Astrocyte (in vitro differentiated cells and primary cell): Measurements from ENCODE around the gene UCHL1. TPM values are rescaled to one million over a fixed set of nuclear protein-coding genes. Genes with fewer than 3 reads are reported as not detected.

Experiments used
- DNase-seq: peaks from one replicate; pipeline ENCODE4 v3.0.0-alpha.2; 2010; ENCODE audit warnings: low read depth
- FAIRE-seq: peaks from 2 replicates; lab custom pipeline; 2011; peaks lifted over from hg19 to GRCh38; lab: Jason Lieb, UNC
- H2AFZ ChIP-seq: 2 replicates; pipeline ENCODE4 v1.6.0; 2012; ENCODE audit warnings: low read depth, low read length, inconsistent platforms
- H3K27ac ChIP-seq: 2 replicates; pipeline ENCODE4 v1.5.1; 2011; ENCODE audit warnings: low read depth, low read length, inconsistent platforms
- H3K27me3 ChIP-seq: 2 replicates; pipeline ENCODE4 v1.6.0; 2011; ENCODE audit warnings: low read length, inconsistent platforms; ENCODE audit not compliant: insufficient read depth
- H3K36me3 ChIP-seq: 2 replicates; pipeline ENCODE4 v1.5.1; 2011; ENCODE audit warnings: low read length, inconsistent platforms; ENCODE audit not compliant: insufficient read depth
- H3K4me1 ChIP-seq: 2 replicates; pipeline ENCODE4 v1.5.1; 2011; ENCODE audit warnings: low read length, inconsistent platforms; ENCODE audit not compliant: insufficient read depth
- H3K4me2 ChIP-seq: 2 replicates; pipeline ENCODE4 v1.6.0; 2012; ENCODE audit warnings: low read length, inconsistent platforms
- H3K4me3 ChIP-seq: 2 replicates; pipeline ENCODE4 v1.5.1; 2011; ENCODE audit warnings: low read depth, mild to moderate bottlenecking, low read length, inconsistent platforms; ENCODE audit not compliant: insufficient read depth
- H3K79me2 ChIP-seq: 2 replicates; pipeline ENCODE4 v1.6.0; 2012; ENCODE audit warnings: mild to moderate bottlenecking, low read length, inconsistent platforms; ENCODE audit not compliant: insufficient read depth
- H3K9ac ChIP-seq: 2 replicates; pipeline ENCODE4 v1.6.0; 2012; ENCODE audit warnings: mild to moderate bottlenecking, low read length, inconsistent platforms
- H3K9me3 ChIP-seq: 2 replicates; pipeline ENCODE4 v1.5.1; 2012; ENCODE audit warnings: low read depth, mild to moderate bottlenecking, low read length, inconsistent platforms; ENCODE audit not compliant: insufficient read depth
- H4K20me1 ChIP-seq: 2 replicates; pipeline ENCODE4 v1.6.0; 2012; ENCODE audit warnings: low read length, inconsistent platforms; ENCODE audit not compliant: insufficient read depth
- H3K27ac Mint-ChIP-seq: one replicate; pipeline ENCODE4 v1.8.0; 2021; ENCODE audit warnings: mild to moderate bottlenecking, mixed read lengths; ENCODE audit not compliant: unreplicated experiment
- H3K27me3 Mint-ChIP-seq: one replicate; pipeline ENCODE4 v1.8.0; 2021; ENCODE audit warnings: low read depth, mixed read lengths; ENCODE audit not compliant: unreplicated experiment
- H3K36me3 Mint-ChIP-seq: one replicate; pipeline ENCODE4 v1.8.0; 2021; ENCODE audit warnings: low read depth, mixed read lengths; ENCODE audit not compliant: unreplicated experiment
- H3K4me1 Mint-ChIP-seq: one replicate; pipeline ENCODE4 v1.8.0; 2021; ENCODE audit warnings: low read depth, mixed read lengths; ENCODE audit not compliant: unreplicated experiment
- H3K4me3 Mint-ChIP-seq: one replicate; pipeline ENCODE4 v1.8.0; 2021; ENCODE audit warnings: mild to moderate bottlenecking, moderate library complexity, mixed read lengths; ENCODE audit not compliant: unreplicated experiment
- H3K9me3 Mint-ChIP-seq: one replicate; pipeline ENCODE4 v1.8.0; 2021; ENCODE audit warnings: mild to moderate bottlenecking, mixed read lengths; ENCODE audit not compliant: unreplicated experiment
- CTCF ChIP-seq: IDR thresholded peaks from 2 replicates; pipeline ENCODE4 v1.5.1; 2011; ENCODE audit warnings: low read depth, mild to moderate bottlenecking, inconsistent platforms, low read length, moderate library complexity; ENCODE audit not compliant: insufficient read depth
- EZH2 ChIP-seq: IDR thresholded peaks from 2 replicates; pipeline ENCODE4 v1.6.1; 2012; ENCODE audit warnings: mild to moderate bottlenecking, low read length, inconsistent platforms; ENCODE audit not compliant: insufficient read depth
- total RNA-seq: library from RNA; stranded (reverse); gene quantifications from 2 replicates; pipeline ENCODE4 v1.2.1, GENCODE V29; 2021

UCHL1 gene
- total RNA-seq, 1 donor from 2014 or later, result 1,154 TPM

DNA sequence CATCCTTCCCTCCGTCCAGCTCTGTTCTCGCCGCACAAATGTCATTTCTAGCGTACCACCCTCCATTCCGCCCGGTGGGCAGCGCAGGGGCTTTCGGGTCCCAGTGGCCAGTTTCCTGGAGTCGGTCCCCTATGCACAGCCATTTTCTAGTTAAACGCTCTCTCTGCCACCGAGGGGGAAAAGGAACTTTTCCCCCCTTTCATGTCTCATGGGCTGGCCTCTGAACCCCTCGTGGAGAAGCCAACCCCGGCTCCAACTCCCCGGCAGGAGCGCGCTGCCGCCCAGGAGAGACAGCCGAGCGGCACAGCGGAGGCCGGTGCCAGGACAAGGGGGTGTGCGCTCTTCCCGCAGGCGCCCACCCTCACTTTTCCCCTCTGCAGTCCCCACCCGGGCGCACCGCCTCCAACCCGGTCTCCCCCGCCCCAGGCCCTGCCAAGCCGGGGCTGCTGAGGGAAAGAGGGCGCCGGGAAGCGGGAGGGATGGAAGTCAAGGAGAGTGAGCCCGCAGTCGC, 43.0 kb upstream of the UCHL1 start:
- FAIRE-seq, result no peak
- Histone ChIP-seq H3K4me3 (peak overlapping the region; percentile 78), H3K27me3 (no peaks in the 10 kb centered on the region), H3K27ac (peak overlapping the region; percentile 62), H3K4me2 (peak overlapping the region; percentile 88), H4K20me1 (peaks cover 23% of the 10 kb centered on the region), H3K9ac (peak overlapping the region; percentile 92), H3K9me3 (no peaks in the 10 kb centered on the region), H3K36me3 (no peaks in the 10 kb centered on the region), H3K4me1 (peaks cover 22% of the 10 kb centered on the region), H2AFZ (peak overlapping the region; percentile 62), H3K79me2 (peaks cover 56% of the 10 kb centered on the region)
- H3K27me3 Mint-ChIP-seq, result no peaks in the 10 kb centered on the region
- H3K27ac Mint-ChIP-seq, result peak overlapping the region; percentile 96
- no peak for DNase-seq
- peak overlapping the region; percentile 100 for H3K4me3 Mint-ChIP-seq
- peaks cover 36% of the 10 kb centered on the region for H3K4me1 Mint-ChIP-seq
- no peaks in the 10 kb centered on the region for H3K9me3 Mint-ChIP-seq
- peaks cover 5% of the 10 kb centered on the region for H3K36me3 Mint-ChIP-seq
- TF ChIP-seq CTCF, result no peak

DNA sequence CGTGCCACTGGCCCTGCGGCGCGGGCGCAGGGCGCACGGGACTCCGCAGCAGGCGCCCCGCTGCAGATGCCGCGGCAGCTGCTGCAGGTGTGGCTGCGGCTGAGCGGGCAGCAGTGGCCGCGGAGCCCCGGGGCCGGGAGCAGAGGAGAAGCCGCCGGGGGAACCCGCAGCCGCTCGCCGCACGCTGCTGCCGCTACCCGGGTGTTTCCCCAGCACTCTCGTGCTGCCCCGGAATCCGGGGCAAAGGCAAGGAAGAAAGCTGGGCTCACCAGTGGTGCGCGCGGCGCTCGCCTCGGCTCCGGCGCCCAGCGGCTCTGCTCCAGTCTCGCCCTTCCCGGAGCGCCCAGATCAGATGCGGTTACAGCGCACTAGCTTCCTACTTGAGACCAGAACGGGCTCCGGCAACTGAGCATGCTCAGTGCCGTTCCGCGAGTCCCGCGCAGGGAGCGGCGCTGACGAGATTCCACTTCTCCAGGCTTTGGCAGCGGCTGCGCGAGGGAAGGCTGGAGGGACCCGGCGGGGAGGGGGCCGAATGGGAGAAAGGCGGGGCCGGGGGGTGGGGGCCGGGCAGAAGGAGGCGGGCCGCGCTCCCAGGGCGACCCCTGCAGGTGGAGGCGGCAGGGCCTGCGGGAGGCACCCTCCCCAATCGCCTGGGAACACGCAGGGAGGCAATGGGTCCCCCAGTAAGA, 42.4 kb upstream of the UCHL1 start, which contains the start of gene APBB2:
TSS of gene APBB2 (minus strand) at position 407 of the 689 bp plus-strand sequence. CDS start 181,288 bp downstream, outside the sequence.
- Histone ChIP-seq H3K4me3 (peak within 1 kb of the TSS; percentile 78), H3K4me1 (peaks cover 16% of the 10 kb centered on the region), H3K36me3 (no peaks in the 10 kb centered on the region), H3K27me3 (no peaks in the 10 kb centered on the region), H3K9me3 (no peaks in the 10 kb centered on the region), H2AFZ (peak within 1 kb of the TSS; percentile 62), H3K9ac (peak within 1 kb of the TSS; percentile 92), H3K4me2 (peak within 1 kb of the TSS; percentile 88), H4K20me1 (peaks cover 21% of the 10 kb centered on the region), H3K79me2 (peaks cover 50% of the 10 kb centered on the region), H3K27ac (peak within 1 kb of the TSS; percentile 62)
- TF ChIP-seq EZH2, result no peak
- TF ChIP-seq CTCF, result peak; percentile 21
- peak within 1 kb of the TSS; percentile 100 for H3K4me3 Mint-ChIP-seq
- H3K27ac Mint-ChIP-seq, result peak within 1 kb of the TSS; percentile 96
- peaks cover 3% of the 10 kb centered on the region for H3K36me3 Mint-ChIP-seq
- H3K9me3 Mint-ChIP-seq, result no peaks in the 10 kb centered on the region
- H3K4me1 Mint-ChIP-seq, result peaks cover 32% of the 10 kb centered on the region
- no peak for FAIRE-seq
- DNase-seq, result peak; percentile 92
- no peaks in the 10 kb centered on the region for H3K27me3 Mint-ChIP-seq

DNA sequence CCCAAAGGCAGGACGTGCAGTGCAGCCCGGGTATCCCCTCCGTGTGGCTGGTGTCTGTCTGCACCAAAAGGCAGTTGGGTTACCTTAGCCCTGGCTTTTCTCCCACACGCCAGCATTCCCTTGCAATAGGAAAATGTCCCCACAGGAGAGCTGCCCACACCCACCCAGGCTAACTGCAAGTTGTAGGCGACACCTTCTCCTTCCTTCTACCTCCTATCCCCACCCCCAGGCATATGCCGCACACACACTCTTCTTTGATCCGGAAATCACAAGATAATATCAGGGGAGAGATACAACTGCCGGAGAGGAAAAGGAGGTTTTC, 41.9 kb upstream of the UCHL1 start:
- peak overlapping the region; percentile 54 for H3K4me2 ChIP-seq
- peak overlapping the region; percentile 42 for H2AFZ ChIP-seq
- TF ChIP-seq CTCF (no peak), EZH2 (no peak)
- no peaks in the 10 kb centered on the region for H3K27me3 Mint-ChIP-seq
- H3K27ac ChIP-seq, result no peak overlapping the region
- H3K9me3 ChIP-seq, result no peaks in the 10 kb centered on the region
- no peaks in the 10 kb centered on the region for H3K36me3 ChIP-seq
- FAIRE-seq (no peak), DNase-seq (no peak)
- H3K4me1 Mint-ChIP-seq, result peaks cover 30% of the 10 kb centered on the region
- no peak overlapping the region for H3K4me3 ChIP-seq
- H3K4me3 Mint-ChIP-seq, result peak overlapping the region; percentile 87
- no peaks in the 10 kb centered on the region for H3K9me3 Mint-ChIP-seq
- H3K36me3 Mint-ChIP-seq, result peaks cover under 1% of the 10 kb centered on the region
- peaks cover 45% of the 10 kb centered on the region for H3K79me2 ChIP-seq
- H3K9ac ChIP-seq, result no peak overlapping the region
- H3K27ac Mint-ChIP-seq, result peak overlapping the region; percentile 72
- peaks cover 21% of the 10 kb centered on the region for H4K20me1 ChIP-seq
- H3K27me3 ChIP-seq, result no peaks in the 10 kb centered on the region
- peaks cover 13% of the 10 kb centered on the region for H3K4me1 ChIP-seq
